KBM-7 (cell line): ENCODE measurements around the gene GUCA1A.
A peak's percentile ranks its signal among the peaks of the same experiment; 100 is the strongest.

Source experiments
- DNase-seq: peaks from one replicate; pipeline ENCODE4 v3.0.0-alpha.2; 2015
- in situ Hi-C: fragments of 300-500 bp; cut with MboI; formaldehyde crosslinking; loops from 2 replicates; pipeline ENCODE4 v1.14.3; 2020; ENCODE audit warnings: low sequenced_read_pairs, low pct_unique_long_range_greater_than_20kb, mixed read lengths

GUCA1A gene

DNA sequence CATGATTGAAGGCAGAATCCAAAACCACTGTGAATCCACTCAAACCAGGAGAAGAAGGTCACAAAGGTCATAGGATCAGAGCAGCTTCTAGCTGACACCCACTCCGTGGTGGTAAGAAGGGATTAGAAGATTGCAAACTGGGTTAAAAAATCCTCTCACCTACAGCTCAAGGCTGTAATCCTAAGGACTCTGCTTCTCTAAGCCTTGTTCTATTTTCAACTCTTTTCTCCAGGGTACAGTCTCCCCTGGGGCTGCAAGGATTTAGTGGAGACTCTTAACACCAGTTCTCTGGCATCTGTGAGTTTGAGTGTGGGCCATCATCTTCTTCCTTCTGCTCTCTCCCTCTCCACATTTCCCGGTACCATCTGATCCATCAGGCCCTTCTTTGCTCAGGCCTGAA lies at the start of gene GUCA1A:
Gene GUCA1A, plus strand, starts transcription at position 264 of the 400 bp plus-strand sequence. CDS start 250 bp downstream, outside the sequence.
- in situ Hi-C loops = no loop called here
- DNase-seq = no peak

DNA sequence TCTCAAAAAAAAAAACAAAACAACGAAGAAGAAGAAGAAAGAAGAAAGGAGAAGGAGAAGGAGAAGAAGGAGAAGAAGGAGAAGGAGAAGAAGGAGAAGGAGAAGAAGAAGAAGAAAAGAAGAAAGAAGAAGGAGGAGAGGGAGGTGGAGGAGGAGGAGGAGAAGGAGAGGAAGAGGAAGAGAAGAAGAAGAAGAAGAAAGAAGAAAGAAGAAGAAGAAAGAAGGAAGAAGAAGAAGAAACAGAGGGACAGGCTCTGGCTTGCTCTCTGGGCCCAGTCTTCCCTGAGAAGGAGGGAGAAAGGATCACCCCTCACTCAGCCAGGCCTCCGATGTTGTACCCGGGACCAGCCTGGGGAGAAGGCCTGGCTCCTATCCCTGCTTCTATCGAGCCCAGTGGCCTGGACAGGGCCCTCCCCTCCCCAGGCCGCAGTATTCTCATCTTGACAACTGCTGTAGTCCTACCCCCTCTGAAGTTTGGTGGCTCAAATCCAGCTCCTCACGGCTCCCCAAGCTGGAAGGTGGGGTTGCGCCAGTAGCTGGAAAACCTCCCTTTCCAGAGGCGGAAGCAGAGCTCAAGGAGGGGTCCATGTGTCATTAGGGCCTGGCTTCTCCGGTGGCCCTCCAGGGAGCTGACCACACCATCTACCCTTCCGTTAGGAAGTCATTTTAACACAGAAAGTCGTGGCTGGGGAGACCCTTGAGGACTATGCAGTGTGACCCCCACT lies 49.6 kb upstream of the GUCA1A start:
- in situ Hi-C loops = no loop called here
- DNase-seq = no peak

DNA sequence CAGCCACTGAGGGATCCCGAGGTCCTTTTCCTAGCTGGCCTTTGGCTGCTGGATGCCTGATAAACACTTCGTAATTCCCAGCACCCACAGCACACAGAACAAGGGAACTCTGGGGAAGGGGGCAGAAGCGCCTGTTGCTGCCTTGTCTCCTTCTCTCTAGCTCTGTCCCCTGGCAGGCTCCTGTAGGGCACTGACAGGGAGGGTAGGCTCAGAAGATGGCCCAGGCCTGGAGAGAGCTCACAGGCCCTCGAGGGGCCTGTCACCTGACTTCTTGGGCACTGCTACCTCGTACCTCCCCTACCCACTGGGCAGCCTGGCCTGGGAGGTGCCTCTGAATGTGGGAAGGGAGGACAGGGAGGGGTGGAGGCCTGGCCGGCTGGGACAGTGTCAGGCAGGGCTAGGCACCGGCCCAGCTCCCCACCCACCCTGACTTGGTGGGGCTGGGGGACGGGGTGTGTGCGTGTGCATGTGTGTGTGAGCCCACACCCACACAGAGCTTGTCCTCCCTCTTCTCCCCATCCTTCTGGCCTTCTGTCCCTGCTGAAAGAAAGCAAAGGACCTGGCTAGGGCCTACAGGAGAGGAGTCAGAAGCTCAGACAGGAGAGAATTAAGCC lies 48.8 kb upstream of the GUCA1A start:
- in situ Hi-C loops = no loop called here
- DNase-seq = no peak

GRCh38 chr6:42125231-42125630 lies 47.9 kb upstream of the GUCA1A start:
- no peak for DNase-seq
- in situ Hi-C loops = no loop called here

DNA sequence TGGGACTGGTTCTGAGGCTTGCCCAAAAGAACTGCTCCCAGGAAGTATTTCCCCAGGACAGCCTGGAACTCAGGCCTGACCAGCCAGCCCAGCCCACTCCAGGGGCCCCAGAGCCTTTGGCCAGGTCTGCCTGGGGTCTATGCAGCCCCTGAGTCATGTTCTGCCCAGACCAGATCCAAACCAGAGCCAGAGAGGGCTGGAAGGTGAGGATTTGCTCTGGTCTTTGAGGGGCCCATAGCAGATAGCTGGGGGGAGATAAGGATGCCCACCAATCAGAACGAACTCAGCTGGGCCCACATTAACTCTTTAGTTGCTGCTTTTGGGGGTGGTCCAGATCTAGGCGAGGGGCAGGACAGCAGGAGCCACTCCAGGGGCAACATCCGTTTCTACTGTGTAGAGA lies 47.5 kb upstream of the GUCA1A start:
- in situ Hi-C loops = no loop called here
- DNase-seq = no peak

- DNase-seq = no peak
- in situ Hi-C loops = no loop called here
Measured at GRCh38 chr6:42128460-42129359, 44.5 kb upstream of the GUCA1A start.

DNA sequence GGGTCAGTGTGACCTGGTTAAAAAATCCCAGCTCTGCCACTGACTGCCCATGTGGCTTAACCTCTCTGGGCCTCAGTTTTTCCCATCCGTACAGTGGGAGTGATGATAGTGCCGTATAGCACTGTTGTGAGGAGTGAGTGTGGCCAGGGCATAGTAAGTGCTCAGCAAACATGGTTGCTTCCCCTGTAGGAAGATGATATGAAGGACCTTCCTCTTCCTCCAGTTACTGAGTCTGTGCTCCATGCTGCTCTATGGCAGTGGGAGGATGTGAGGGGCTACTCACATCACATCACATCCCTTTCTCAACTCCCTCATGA lies 43.8 kb upstream of the GUCA1A start:
- DNase-seq = no peak
- in situ Hi-C loops = no loop called here

- in situ Hi-C loops = no loop called here
- no peak for DNase-seq
Measured at GRCh38 chr6:42131531-42131930, 41.6 kb upstream of the GUCA1A start.

DNA sequence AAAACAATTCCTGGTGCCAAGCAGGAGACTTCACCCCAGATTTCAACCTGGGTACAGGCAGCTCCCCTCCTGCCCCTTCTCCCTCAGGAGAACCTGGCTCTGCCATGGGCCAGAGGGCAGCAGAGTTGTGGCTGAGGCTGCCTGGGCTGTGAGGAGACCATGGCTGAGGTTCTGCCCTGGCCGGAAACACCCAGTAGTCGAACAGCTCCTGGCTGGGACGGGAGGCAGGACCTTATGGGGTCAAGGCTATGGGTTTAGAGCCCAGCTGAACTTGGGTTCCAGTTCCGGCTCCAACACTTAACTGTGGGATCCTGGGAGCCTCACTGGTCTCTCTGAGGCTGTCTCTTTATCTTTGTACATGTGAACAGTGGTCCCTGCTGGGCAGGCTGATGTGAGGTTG lies 39.2 kb upstream of the GUCA1A start:
- in situ Hi-C loops = no loop called here
- DNase-seq = no peak

GRCh38 chr6:42135161-42135560 lies 38.0 kb upstream of the GUCA1A start:
- no peak for DNase-seq
- in situ Hi-C loops = no loop called here

DNA sequence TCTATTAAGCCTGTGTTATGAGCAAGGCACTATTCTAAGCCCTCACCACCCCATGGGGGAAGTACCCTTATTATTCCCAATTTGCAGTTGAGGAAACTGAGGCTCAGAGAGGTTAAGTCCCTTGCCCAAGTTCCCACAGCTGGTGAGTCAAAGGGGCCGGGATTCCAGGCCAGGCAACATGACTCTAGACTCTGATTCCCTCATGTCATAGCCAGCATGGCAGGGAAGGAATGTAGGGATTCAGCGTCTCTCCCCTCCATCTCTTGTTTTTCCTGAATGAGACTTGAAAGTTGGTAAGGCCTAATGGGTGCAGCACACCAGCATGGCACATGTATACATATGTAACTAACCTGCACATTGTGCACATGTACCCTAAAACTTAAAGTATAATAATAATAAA lies 37.4 kb upstream of the GUCA1A start:
- in situ Hi-C loops = no loop called here
- no peak for DNase-seq

- DNase-seq = peak; percentile 27
- in situ Hi-C loops = no loop called here
Measured at GRCh38 chr6:42136508-42137193, 36.5 kb upstream of the GUCA1A start.

GRCh38 chr6:42137194-42137753 lies 35.9 kb upstream of the GUCA1A start:
- DNase-seq = no peak

DNA sequence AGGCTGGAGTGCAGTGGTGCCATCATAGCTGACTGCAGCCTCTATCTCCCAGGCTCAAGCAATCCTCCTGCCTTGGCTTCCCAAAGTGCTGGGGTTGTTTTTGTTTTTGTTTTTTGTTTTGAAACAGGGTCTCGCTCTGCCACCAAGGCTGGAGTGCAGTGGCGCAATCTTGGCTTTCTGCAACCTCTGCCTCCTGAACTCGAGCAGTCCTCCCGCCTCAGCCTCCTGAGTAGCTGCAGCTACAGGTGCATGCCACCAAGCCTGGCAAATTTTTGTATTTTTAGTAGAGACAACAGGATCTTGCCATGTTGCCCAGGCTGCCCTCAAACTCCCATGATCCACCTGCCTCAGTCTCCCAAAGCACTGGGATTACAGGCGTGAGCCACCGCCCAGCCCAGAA lies 35.0 kb upstream of the GUCA1A start:
- in situ Hi-C loops = no loop called here
- DNase-seq = no peak

More at GRCh38 chr6:42137194-42137753, 35.9 kb upstream of the GUCA1A start:
- in situ Hi-C loops = no loop called here

- no peak for DNase-seq
- in situ Hi-C loops = no loop called here
Measured at GRCh38 chr6:42138630-42139619, 34.2 kb upstream of the GUCA1A start.

DNA sequence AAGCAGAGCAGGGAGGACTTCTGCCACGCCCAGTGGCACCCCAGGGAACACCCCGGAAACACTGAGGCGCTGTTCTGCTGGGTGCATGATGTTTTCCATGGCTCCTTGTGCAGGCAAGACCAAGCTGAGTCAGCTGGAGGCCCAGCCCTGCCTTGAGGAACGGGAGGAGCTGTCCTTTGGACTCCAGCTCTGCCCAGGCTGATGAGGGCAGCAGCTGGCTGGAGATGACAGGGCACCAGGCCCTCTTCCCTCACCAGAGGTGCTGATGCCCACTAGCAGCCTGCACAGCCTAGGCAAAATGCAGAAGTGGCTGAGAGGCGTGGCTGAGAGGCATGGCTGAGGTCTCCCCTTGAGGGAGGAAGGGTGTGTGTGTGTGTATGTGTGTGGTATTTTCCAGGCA lies 33.1 kb upstream of the GUCA1A start:
- peak; percentile 78 for DNase-seq
- in situ Hi-C loops = no loop called here

DNA sequence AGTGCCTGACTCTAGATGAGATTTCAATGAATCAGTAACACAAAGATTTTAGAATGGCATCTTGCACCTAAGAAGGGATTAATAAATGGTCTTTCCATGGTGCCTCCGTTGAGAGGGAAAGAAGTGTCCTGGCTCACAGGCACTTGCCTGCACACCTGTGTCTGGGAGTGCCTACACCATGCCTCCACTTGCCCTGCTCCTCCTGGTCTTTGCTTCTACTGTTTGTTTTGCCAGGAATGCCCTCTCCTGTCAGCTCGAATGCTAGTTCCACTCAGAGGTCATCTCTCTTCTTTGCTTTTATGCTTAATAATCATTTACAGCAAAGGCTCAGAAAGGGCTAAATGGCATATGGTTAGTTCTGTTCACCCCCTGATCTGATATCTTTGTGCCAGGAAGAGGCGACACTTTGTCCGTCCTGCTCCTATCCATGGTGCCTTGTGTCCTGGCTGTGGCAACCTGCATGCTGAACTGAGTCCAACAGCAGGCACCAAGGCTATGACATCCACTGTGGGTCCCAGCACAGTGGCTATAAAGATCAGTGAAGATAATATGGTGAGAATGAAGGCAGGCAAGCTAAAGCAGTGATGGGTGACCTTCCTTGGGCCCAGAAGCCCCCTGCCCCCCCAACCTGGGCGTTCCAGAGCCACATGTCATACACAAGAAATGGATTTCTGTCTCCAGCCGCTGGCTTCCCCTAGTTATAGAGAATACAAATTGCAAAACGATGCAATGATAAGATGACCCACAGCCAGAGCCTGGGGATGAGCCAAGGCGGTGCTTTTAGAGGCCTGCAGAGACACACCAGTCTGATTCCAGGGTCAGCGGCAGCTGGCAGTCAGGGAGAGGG lies 32.2 kb upstream of the GUCA1A start:
- no peak for DNase-seq
- in situ Hi-C loops = no loop called here
